HG02938 (cell line): ENCODE results near the gene NCOA5.

Experiments used
- ATAC-seq: cut with Tn5 transposase; IDR thresholded peaks from one replicate; pipeline ENCODE4 v1.9.1; 2021; ENCODE audit warnings: mild to moderate bottlenecking, moderate library complexity; ENCODE audit not compliant: unreplicated experiment

The NCOA5 gene

GRCh38 chr20:46063652-46064054, 26.1 kb downstream of the NCOA5 start:
- ATAC-seq = no peak

DNA sequence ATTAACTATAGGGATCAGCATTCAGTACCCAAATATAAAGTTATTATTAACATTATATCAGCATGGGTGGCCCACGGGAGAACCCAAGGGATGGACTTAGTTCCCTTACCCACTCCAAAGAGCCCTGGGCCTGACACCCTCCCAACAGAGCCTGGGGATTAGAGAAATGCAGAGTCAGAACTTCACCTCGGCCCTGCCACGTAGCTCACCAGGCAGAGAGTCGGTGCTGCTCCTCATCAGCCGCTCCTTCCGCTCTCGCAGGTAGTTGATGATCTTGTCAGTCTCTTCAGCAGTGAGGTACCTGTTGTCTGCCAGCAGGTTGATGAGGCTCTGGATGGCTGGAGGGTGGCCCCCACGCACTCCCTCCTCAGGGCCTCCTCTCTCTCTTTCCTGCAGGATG, 26.6 kb downstream of the NCOA5 start:
- ATAC-seq = no peak

DNA sequence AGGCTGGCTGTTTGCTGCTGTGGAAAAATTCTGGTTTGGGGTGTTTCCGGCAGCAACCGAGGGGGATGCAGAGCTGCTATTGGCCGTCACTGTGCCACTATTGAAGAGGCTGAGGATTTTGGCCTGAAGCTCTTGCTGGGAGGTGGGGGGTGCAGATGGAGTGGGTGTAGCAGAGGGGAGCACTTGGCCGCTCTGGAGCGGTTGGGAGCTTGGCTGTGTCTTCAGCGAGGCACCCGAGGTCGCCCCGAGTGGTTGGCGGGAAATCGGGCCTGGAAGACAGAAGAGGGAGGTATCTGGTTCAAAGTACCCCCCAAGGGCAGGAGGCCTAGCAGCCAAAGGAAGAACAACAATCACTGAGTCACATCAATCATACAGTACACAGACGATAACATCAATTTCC, 27.1 kb downstream of the NCOA5 start:
- ATAC-seq = no peak

- ATAC-seq = no peak
Observed at GRCh38 chr20:46062151-46062550, 27.6 kb downstream of the NCOA5 start.

- no peak for ATAC-seq
Observed at GRCh38 chr20:46060975-46061374, 28.8 kb downstream of the NCOA5 start.

- no peak for ATAC-seq
Observed at GRCh38 chr20:46060301-46060881, 29.4 kb downstream of the NCOA5 start.

- ATAC-seq = no peak
Observed at GRCh38 chr20:46058599-46059281, 31.0 kb downstream of the NCOA5 start.

- no peak for ATAC-seq
Observed at GRCh38 chr20:46057856-46058598, 31.7 kb downstream of the NCOA5 start.

DNA sequence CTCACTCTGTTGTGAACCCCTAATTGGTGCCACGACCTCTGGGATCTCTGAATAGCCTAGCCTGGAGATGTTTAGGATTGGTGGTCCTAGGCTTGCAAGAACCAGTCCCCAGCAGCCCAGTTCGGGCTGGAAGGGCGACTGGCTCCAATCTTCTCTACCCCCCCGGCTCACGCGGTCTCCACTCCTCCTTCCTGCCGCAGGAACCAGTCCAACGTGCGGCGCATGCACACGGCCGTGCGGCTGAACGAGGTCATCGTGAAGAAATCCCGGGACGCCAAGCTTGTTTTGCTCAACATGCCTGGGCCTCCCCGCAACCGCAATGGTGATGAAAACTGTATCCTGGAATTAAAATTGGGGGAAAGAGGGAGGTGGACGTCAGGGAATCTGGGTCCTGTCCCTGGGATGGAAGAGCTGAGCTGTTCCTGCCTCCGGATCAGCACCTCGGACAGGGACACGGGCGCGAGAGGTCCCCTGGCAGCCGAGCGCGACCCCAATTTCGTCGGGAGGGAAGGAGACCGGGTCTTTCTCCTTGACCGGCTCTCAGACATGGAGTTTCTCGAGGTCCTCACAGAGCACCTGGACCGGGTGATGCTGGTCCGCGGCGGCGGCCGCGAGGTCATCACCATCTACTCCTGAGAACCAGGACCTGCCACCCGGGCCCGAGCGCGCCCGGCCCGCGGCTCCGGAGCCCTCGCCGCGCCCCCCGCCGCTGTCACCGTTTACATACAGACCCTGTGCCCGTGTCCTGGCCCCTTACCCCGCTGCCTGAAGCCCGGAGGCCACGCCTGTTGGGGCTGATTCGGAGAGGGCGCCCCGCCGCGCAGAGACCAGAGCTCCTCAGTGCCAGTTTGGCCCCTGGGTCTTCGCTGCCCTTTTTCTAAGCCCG, 32.5 kb downstream of the NCOA5 start:
- ATAC-seq = no peak

DNA sequence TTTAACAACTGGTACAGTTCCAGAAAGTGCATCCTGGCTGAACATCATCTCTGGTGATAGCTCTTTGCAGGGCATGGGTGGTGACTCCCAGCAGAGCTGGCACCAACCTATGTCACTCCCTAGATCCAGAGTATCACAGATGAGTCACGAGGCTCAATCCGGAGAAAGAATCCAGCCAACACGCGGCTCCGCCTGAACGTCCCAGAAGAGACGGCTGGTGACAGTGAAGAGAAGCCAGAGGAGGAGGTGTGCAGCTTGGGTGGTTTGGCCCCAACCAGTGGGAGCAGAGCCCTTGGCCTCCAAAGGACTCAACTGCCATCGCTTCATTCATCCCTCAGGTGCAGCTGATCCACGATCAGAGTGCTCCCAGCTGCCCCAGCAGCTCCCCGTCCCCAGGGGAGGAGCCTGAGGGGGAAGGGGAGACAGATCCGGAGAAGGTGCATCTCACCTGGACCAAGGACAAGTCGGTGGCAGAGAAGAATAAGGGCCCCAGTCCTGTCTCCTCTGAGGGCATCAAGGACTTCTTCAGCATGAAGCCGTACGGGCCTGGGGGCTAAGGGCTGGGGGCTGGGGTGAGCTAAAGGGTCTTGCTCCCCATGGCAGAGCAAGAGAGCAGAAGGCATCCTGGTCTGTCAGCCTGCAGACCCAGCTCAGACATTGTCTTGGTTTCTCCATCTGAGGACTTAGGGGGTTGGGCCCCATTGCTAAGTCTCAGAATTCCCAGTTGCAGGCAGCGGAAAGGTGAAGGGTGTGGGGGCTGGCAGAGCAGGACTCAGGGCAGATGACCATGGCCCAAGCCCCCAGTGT, 33.5 kb downstream of the NCOA5 start:
- no peak for ATAC-seq

DNA sequence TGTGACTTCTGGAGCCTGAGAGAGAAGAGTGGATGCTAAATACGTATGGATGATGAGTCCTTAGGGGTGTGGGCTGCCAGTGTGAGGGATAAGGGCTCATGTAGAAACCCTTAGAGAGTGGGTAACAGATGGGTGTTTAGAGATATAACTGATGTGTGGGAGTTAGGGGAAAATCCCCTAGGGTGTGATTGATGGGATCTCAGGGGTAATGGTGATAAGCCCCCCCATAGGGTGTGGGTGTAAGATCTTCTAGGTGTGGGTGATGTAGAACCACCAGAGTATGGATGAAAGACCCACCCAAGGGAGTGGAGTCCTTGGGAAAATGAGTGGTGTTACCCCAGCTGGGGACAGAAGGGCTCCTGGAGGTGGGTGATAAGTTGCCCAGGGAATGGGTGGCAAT, 34.5 kb downstream of the NCOA5 start:
- no peak for ATAC-seq

GRCh38 chr20:46054606-46055005, 35.2 kb downstream of the NCOA5 start:
- no peak for ATAC-seq

- no peak for ATAC-seq
Observed at GRCh38 chr20:46053416-46053815, 36.3 kb downstream of the NCOA5 start.

DNA sequence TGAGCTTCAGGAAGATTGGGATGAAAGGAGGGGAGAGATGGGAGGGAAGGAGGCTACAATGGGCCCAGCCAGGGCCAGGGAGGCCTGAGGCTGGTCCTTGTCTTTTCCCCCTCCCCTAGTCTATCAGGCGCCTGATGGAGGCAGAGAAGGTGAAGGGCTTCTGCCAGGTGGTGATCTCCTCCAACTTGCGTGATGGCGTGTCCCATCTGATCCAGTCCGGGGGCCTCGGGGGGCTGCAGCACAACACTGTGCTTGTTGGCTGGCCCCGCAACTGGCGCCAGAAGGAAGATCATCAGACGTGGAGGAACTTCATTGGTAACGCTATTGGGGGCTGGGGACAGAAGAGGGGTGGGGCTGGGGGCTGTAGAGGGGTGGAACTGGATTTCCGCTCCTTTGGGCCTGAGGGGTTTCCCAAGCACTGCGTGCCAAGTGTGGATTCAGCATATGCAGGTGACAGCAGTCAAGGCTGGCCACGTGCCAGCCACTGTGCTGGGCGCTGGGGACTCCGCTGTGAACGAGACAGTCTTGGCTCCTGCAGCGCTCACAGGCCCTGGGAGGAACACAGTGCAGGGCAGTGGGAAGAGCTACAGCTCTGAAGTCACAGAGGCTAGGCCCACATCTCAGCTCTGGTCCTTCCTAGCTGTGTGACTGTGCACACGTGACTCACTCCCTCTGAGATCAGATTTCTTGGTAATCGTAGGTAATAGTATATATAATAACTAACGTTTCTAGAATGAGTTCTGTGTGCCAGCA, 38.0 kb downstream of the NCOA5 start:
- no peak for ATAC-seq

- ATAC-seq = no peak
Observed at GRCh38 chr20:46050885-46051284, 38.9 kb downstream of the NCOA5 start.

DNA sequence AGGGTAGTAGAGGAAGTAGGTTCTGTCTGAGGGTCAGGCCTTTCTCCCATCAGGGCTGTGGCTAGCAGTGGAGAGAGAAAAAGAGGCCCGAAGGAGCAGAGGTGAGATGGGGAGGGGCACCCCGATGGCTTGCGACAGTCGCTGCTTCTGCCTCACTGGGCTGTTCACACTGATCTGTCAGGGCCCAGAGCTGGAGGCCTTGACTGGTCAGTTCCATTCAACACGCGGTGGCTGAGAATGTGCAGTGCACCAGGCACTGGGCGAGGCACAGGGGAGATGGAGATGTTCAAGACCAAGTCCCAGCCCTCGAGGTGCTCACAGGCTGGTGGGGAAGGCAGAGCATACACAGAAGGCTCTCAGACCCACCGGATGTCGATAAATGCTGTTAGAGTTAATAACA, 39.3 kb downstream of the NCOA5 start:
- no peak for ATAC-seq

GRCh38 chr20:46049815-46050214, 39.9 kb downstream of the NCOA5 start:
- ATAC-seq = no peak

DNA sequence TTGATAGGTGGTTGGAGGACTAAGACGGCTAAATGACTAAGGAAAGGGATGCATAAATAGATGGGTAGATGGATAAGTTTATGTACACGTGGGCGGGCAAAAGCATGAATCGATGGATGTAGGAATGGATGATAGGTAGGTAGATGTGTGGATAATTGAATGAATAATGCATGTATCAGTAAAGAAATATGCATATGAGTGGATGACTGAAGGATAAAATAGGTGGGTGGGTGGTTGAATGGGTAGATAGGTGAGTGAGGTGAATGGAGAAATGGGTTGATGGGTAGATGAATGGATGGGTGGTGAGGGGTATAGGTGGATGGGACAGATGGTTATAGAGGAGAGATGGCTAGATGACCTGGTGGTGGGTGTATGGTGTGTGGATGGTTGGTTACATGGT, 40.6 kb downstream of the NCOA5 start:
- no peak for ATAC-seq

DNA sequence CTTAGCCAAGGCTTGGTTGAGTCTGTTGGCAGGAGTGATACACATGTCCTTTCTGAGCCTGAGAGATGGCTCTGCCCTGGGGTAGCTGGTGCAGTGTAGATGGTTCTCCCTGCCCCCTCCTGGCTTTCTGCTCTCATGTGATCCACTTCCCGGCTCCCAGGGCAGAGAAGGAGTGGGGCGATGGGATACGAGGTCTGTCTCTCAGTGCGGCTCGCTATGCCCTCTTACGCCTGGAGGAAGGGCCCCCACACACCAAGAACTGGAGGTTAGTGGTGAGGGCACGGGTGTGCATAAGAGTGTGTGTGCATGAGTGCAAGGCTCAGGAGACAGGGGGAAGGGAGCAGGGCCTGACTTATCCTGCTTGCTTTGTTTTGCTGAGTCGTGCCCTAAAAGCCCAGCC, 41.9 kb downstream of the NCOA5 start:
- no peak for ATAC-seq
